ENCODE results near the gene TXNDC15.
A peak's percentile ranks its signal among the peaks of the same experiment; 100 is the strongest.

TXNDC15 gene

GRCh38 chr5:134918861-134919260, 44.7 kb downstream of the TXNDC15 start:
- peaks cover 0 to 4% of the 10 kb centered on the region in 2 donors for H3K4me1 Mint-ChIP-seq
- no peak for DNase-seq
- no peak overlapping the region for H3K4me3 Mint-ChIP-seq
- H3K36me3 Mint-ChIP-seq, result peaks cover 12 to 33% of the 10 kb centered on the region in 2 donors
- H3K27ac Mint-ChIP-seq, result no peak overlapping the region
- ATAC-seq (replicated peaks), result no peak
- H3K27me3 Mint-ChIP-seq, result no peaks in the 10 kb centered on the region
- no peaks in the 10 kb centered on the region for H3K9me3 Mint-ChIP-seq

DNA sequence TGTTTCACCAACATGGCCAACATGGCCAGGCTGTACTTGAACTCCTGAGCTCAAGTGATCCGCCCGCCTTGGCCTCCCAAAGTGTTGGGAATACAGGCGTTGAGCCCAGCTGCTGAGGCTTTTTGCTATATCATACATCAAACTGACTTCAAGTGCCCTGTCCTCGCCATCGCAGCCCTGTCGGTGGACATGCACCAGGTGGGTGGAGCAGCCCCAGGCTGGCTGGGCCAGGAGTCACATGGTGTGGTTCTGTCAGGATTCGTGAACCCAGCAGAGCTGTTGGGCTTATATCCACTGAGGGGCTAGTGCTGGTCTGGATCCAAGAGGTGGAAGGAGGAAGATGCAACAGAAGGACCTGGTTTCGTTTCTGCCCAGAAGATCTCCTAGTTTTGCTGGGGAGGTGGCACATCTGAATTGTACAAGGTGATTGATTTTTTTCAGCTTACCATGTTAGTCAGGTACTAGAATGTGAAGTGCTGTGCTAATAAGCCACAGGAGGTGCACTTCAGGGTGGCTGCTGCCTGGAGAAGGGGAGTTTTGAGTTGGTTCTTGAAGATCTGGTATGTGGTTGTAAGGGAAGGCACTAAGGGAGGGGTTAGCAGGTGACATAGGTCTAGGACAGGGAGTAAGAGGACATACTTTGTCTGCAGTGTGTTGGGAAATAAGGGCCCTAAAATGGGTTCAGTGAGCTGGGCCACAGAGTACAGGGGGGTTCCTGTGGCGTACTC, 46.8 kb downstream of the TXNDC15 start:
- H3K4me3 Mint-ChIP-seq, result no peak overlapping the region
- ATAC-seq (replicated peaks), result no peak

DNA sequence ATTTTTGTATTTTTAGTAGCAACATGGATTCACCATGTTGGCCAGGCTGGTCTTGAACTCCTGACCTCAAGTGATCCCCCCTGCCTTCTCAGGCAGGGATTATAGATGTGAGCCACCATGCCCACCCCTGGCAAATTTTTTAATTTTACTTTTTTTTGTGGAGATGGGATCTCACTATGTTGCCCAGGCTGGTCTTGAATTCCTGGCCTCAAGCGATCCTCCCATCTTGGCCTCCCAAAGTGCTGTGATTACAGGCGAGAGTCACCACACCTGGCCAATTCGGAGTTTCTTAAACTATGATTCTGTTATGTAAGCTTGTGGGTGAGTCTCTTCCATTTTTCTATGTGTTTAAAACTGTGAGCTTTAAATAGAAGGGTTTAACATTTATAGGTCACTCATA, 58.3 kb downstream of the TXNDC15 start:
- no peak for ATAC-seq (replicated peaks)
- no peak for DNase-seq
- peaks cover 6% of the 10 kb centered on the region in 2 donors for H3K4me1 Mint-ChIP-seq
- peaks cover 13 to 18% of the 10 kb centered on the region in 2 donors for H3K36me3 Mint-ChIP-seq
- no peaks in the 10 kb centered on the region for H3K9me3 Mint-ChIP-seq
- no peak overlapping the region for H3K4me3 Mint-ChIP-seq
- H3K27me3 Mint-ChIP-seq, result no peaks in the 10 kb centered on the region
- H3K27ac Mint-ChIP-seq, result no peak overlapping the region

More for the DNA sequence above, 46.8 kb downstream of the TXNDC15 start:
- Mint-ChIP-seq H3K27me3 (no peaks in the 10 kb centered on the region), H3K4me1 (peaks cover 0 to 4% of the 10 kb centered on the region in 2 donors), H3K36me3 (peaks cover 11 to 29% of the 10 kb centered on the region in 2 donors), H3K9me3 (no peaks in the 10 kb centered on the region), H3K27ac (no peak overlapping the region)
- DNase-seq, result no peak

DNA sequence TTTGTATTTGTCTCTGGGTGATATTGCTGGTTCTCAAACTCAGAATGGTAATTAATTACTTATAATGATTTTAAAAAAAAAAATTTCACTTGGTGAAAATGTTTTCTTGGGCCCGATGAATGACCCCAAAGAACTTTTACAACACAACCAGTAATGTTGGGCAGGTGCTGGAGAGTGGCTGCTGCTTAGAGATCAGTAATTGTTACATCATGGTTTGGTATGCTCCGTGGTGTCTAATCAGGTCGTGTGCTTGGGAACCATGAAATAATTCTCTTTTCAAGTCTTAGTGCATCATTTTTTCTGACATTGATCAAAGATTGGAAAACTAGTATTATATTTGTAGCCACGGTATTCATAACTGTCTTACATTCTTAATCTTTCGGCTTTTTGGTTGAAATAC, 60.0 kb downstream of the TXNDC15 start:
- H3K9me3 Mint-ChIP-seq, result no peaks in the 10 kb centered on the region
- no peak overlapping the region for H3K27ac Mint-ChIP-seq
- no peak for ATAC-seq (replicated peaks)
- DNase-seq, result no peak
- H3K36me3 Mint-ChIP-seq, result peaks cover 15 to 20% of the 10 kb centered on the region in 2 donors
- peaks cover under 1 to 2% of the 10 kb centered on the region in 2 donors for H3K4me1 Mint-ChIP-seq
- H3K4me3 Mint-ChIP-seq, result no peak overlapping the region
- H3K27me3 Mint-ChIP-seq, result no peaks in the 10 kb centered on the region

DNA sequence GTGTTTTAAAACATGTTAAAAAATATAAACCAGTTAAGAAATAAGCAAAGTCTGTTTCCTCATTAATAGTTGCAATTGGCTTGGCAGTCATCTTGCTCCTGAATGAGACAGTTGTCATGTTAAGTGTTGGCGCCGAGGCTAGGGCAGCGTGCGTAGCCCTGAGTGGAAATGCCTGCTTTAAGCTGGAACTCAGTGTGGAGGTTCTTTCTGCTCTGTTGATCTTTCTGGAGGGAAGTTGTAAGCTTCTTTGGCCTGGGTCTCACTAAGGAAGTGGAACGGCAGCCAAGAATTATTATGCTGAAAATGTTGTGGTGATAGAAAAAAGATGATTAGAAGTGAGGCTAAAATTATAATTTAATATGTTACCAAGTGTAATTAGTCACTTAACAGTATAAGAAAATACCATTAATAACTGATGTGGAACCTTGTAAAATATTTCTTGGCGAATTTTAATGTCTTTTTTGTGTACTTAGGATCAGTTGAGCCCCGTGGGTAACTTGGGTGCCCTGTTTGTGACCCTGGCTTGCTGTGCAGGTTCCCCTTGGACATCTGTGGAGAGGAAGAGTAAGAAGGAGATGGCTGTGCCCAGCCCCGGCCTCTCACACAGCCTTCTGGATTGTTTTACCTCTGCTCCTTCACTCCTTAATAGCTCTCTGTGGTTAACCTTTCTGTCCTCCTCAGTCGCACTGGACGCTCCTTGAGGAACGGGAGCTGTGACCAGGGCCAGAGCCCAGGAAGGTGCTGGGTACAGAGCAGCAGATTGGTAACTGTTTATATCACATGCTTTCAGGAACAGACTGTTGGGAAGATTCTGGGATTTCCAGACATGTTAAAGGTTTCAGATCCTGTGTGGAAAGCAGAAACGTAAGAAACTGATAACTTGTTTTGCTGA, 61.8 kb downstream of the TXNDC15 start:
- peak overlapping the region; percentile 9 for H3K27ac Mint-ChIP-seq
- no peaks in the 10 kb centered on the region for H3K4me1 Mint-ChIP-seq
- no peak for DNase-seq
- no peak overlapping the region for H3K4me3 Mint-ChIP-seq
- H3K9me3 Mint-ChIP-seq, result no peaks in the 10 kb centered on the region
- no peak for ATAC-seq (replicated peaks)
- H3K36me3 Mint-ChIP-seq, result peaks cover 18 to 24% of the 10 kb centered on the region in 2 donors
- H3K27me3 Mint-ChIP-seq, result no peaks in the 10 kb centered on the region

DNA sequence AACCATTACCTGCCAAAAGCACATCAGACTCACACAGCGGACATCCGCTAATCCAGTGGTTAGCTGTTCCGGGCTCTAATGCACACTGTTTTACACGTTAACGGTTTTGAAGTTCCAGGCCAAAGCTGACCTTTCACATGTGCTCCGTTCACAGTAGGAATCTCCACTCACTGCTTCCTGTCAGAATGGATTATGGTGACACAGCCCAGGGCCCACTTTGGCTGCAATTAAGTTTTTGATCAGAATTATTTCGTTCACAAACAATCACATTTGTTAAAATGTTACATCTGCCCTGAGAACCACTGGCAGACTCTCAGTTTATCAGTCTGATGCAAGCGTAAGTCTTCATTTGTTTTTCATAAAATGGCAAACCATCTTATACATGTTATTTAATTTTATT, 63.4 kb downstream of the TXNDC15 start:
- Mint-ChIP-seq H3K36me3 (peaks cover 14 to 24% of the 10 kb centered on the region in 2 donors), H3K27me3 (no peaks in the 10 kb centered on the region), H3K4me1 (no peaks in the 10 kb centered on the region), H3K27ac (no peak overlapping the region), H3K4me3 (no peak overlapping the region), H3K9me3 (no peaks in the 10 kb centered on the region)
- no peak for ATAC-seq (replicated peaks)
- DNase-seq, result no peak

DNA sequence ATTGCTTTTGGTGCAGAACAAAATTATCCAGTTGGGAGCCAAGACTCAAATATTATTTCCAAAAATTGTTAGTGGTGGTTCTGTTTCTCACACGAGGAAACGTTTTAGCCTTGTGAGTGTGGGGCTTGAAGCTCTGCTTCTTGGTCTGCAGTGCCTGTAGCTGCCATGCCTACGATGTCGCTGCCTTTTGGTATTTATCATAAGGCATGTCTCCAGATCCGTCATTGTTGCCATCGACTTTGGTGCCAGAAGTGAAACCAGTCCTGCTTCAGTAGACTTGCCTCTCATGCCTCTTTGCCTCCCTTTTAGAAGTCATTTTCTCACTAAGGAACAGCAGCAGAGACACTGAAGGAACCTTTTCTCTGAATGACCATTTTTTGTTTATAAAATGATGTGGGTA, 63.9 kb downstream of the TXNDC15 start:
- DNase-seq, result no peak

GRCh38 chr5:134939500-134939899, 65.3 kb downstream of the TXNDC15 start:
- Mint-ChIP-seq H3K27me3 (no peaks in the 10 kb centered on the region), H3K4me1 (no peaks in the 10 kb centered on the region), H3K4me3 (no peak overlapping the region), H3K27ac (no peak overlapping the region), H3K36me3 (peaks cover 14 to 24% of the 10 kb centered on the region in 2 donors), H3K9me3 (no peaks in the 10 kb centered on the region)
- no peak for ATAC-seq (replicated peaks)
- DNase-seq, result no peak

More for the DNA sequence above, 63.9 kb downstream of the TXNDC15 start:
- no peak overlapping the region for H3K4me3 Mint-ChIP-seq
- ATAC-seq (replicated peaks), result no peak
- no peak overlapping the region for H3K27ac Mint-ChIP-seq
- no peaks in the 10 kb centered on the region for H3K4me1 Mint-ChIP-seq
- H3K36me3 Mint-ChIP-seq, result peaks cover 14 to 24% of the 10 kb centered on the region in 2 donors
- no peaks in the 10 kb centered on the region for H3K9me3 Mint-ChIP-seq
- no peaks in the 10 kb centered on the region for H3K27me3 Mint-ChIP-seq

- no peak for DNase-seq
- Mint-ChIP-seq H3K4me3 (no peak overlapping the region), H3K4me1 (no peaks in the 10 kb centered on the region), H3K27me3 (no peaks in the 10 kb centered on the region), H3K9me3 (no peaks in the 10 kb centered on the region), H3K27ac (no peak overlapping the region), H3K36me3 (peaks cover 4 to 14% of the 10 kb centered on the region in 2 donors)
- ATAC-seq (replicated peaks), result no peak
Observed at GRCh38 chr5:134943547-134943946, 69.4 kb downstream of the TXNDC15 start.

DNA sequence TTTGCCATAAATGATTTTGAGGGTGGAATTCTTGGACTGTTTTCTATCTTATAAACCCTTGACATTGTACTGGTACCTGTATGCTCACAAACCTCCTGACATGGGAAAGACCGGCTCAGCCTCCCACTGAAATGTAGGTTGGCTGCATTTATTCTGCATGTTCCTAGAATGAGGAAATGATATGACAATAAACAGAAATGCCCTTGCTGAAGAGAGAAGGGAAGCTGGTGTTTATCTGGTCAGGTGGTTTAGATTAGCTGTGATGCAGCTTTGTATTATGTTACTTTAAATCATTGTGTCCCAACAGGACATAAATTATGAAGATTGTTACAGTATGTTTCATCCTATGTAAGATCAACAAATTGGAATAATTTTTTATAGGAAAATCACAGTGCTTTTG, 70.5 kb downstream of the TXNDC15 start:
- Mint-ChIP-seq H3K9me3 (no peaks in the 10 kb centered on the region), H3K27me3 (no peaks in the 10 kb centered on the region), H3K27ac (no peak overlapping the region), H3K4me3 (no peak overlapping the region), H3K36me3 (peaks cover 4 to 9% of the 10 kb centered on the region in 2 donors), H3K4me1 (no peaks in the 10 kb centered on the region)
- ATAC-seq (replicated peaks), result no peak
- DNase-seq, result no peak

DNA sequence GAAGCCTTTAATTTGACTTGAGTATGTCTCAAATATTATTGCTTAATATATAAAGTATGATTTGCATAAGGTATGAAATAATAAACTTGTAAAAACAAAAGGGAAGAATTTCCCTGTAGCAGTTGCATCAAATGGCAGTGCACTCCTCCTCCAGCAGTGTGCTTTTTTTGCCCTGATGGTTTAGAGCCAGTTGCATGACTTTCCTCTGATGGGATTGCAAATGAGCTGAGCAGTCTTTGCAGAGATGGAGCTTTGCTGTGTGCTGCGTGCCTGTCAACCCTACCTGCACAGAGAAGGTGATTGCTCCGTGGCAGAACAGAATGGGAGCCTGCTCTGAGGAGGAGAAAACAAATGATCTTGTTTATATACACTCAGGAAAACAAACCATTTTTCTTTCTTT, 70.9 kb downstream of the TXNDC15 start:
- no peak overlapping the region for H3K4me3 Mint-ChIP-seq
- H3K27me3 Mint-ChIP-seq, result no peaks in the 10 kb centered on the region
- peaks cover 2 to 5% of the 10 kb centered on the region in 2 donors for H3K36me3 Mint-ChIP-seq
- no peak for ATAC-seq (replicated peaks)
- no peak for DNase-seq
- no peak overlapping the region for H3K27ac Mint-ChIP-seq
- no peaks in the 10 kb centered on the region for H3K4me1 Mint-ChIP-seq
- H3K9me3 Mint-ChIP-seq, result no peaks in the 10 kb centered on the region

GRCh38 chr5:134948911-134949310, 74.7 kb downstream of the TXNDC15 start:
- ATAC-seq (replicated peaks) (no peak), DNase-seq (no peak)
- Mint-ChIP-seq H3K9me3 (no peaks in the 10 kb centered on the region), H3K27me3 (no peaks in the 10 kb centered on the region), H3K36me3 (peaks cover 3 to 8% of the 10 kb centered on the region in 2 donors), H3K4me1 (no peaks in the 10 kb centered on the region), H3K4me3 (no peak overlapping the region), H3K27ac (no peak overlapping the region)

DNA sequence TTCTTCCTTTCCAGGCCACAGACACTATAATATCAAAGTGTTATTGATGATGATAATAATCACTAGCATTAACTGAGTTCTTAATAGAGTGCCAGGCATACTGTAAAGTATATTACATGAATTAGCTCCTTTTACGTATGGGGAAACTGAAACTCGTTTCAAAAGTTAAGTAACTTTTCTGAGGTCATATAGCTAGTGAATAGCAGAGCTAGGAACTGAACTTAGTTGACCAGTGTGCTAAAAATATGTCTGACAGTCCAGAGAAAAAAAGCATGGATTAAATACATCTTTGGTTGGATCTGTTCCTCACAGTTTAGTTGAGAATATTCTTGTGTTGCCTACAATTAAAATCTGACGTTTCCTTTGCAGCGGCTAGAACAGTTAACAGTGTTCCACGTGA, 75.1 kb downstream of the TXNDC15 start:
- Mint-ChIP-seq H3K36me3 (peaks cover 5 to 11% of the 10 kb centered on the region in 2 donors), H3K27me3 (no peaks in the 10 kb centered on the region)

More for the DNA sequence above, 75.1 kb downstream of the TXNDC15 start:
- ATAC-seq (replicated peaks) (no peak), DNase-seq (no peak)
- H3K4me3 Mint-ChIP-seq, result no peak overlapping the region
- no peak overlapping the region for H3K27ac Mint-ChIP-seq
- H3K9me3 Mint-ChIP-seq, result peaks cover 2% of the 10 kb centered on the region in 2 donors
- H3K4me1 Mint-ChIP-seq, result no peaks in the 10 kb centered on the region

Measured in stimulated activated naive B cell treated with anti-CD40 and anti-IgM and Interleukin-4, amounts not matched to agents 10 μg/mL and 1 μg/mL and 100 μg/mL, for 72 hours (primary cell).